Loucy (cell line): ENCODE results near the gene ADGRG1.
A peak's percentile ranks its signal among the peaks of the same experiment; 100 is the strongest.

Experiments used
- EZH2phosphoT487 ChIP-seq: fragments of 200-600 bp; IDR thresholded peaks from 2 replicates; pipeline ENCODE4 v1.6.1; 2018; ENCODE audit warnings: antibody characterized with exemption, mild to moderate bottlenecking, moderate library complexity, borderline replicate concordance
- TF ChIP-seq, protein P1 (sequence below): fragments of 200-600 bp; sonication (generic); conservative IDR thresholded peaks from 2 replicates; pipeline ENCODE4 v1.5.1; 2014; ENCODE audit warnings: mild to moderate bottlenecking, antibody characterized with exemption, low read length

DNA sequence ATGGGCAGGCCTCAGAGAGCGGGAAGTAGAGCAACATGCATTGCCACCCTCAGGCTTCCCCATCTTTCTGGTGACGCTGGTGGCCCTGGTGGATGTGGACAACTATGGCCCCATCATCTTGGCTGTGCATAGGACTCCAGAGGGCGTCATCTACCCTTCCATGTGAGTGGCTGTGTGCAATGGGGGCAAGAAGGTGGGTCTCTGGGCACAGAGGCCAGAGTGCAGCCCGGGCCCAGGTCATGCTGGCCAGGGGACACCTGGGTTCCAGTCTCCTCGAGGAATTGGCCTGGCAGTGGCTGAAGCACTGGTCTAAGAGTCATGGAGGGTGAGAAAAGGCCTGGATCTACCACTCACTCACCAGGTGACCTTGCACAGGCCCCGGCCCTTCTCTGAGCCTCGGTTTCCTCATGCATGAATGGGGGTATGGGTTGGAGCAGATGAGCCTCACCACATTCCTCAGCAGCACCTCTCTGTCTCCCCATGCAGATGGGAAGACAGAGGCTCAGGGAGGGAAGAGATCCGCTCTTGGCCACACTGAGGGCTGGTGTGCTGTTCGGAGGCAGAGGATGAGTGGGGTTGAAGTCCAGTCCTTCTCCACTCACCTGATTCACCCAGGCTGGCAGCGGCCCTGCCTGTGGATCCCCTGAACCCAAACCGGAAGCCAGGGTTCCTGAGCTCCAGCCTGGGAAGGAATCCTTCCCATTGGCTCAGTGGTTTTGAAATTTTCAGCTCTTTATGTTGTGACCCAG is 32.5 kb downstream of the ADGRG1 start:
- TF ChIP-seq, protein P1, sequence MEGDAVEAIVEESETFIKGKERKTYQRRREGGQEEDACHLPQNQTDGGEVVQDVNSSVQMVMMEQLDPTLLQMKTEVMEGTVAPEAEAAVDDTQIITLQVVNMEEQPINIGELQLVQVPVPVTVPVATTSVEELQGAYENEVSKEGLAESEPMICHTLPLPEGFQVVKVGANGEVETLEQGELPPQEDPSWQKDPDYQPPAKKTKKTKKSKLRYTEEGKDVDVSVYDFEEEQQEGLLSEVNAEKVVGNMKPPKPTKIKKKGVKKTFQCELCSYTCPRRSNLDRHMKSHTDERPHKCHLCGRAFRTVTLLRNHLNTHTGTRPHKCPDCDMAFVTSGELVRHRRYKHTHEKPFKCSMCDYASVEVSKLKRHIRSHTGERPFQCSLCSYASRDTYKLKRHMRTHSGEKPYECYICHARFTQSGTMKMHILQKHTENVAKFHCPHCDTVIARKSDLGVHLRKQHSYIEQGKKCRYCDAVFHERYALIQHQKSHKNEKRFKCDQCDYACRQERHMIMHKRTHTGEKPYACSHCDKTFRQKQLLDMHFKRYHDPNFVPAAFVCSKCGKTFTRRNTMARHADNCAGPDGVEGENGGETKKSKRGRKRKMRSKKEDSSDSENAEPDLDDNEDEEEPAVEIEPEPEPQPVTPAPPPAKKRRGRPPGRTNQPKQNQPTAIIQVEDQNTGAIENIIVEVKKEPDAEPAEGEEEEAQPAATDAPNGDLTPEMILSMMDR: peak; percentile 53
- TF ChIP-seq EZH2phosphoT487: no peak
